Activated CD8-positive, alpha-beta T cell treated with anti-CD3 and anti-CD28 coated beads for 36 hours (primary cell): ENCODE measurements around the gene CCDC91. TPM values are rescaled to one million over a fixed set of nuclear protein-coding genes. Genes with fewer than 3 reads are reported as not detected.

Experiments
- ATAC-seq: fragments of 200-7000 bp; cut with Tn5 transposase; one replicate; pipeline ENCODE4 v1.10.0; 2021; ENCODE audit warnings: mild to moderate bottlenecking, moderate library complexity
- CTCF ChIA-PET: fragments of 350-600 bp; sonication (Branson Sonifier 250); formaldehyde crosslinking; loops from one replicate; lab custom pipeline; 2021; ENCODE audit warnings: antibody characterized with exemption; lab: Charles Lee
- POLR2A ChIA-PET: fragments of 350-600 bp; sonication (Branson Sonifier 250); formaldehyde crosslinking; loops from one replicate; lab custom pipeline; 2021; ENCODE audit warnings: antibody characterized with exemption; lab: Charles Lee
- DNase-seq: peaks from one replicate; pipeline ENCODE4 v3.0.0-alpha.2; 2020
- H3K27ac Mint-ChIP-seq: one replicate; pipeline ENCODE4 v1.8.0; 2021; ENCODE audit warnings: mild to moderate bottlenecking, mixed read lengths
- H3K27me3 Mint-ChIP-seq: one replicate; pipeline ENCODE4 v1.8.0; 2021; ENCODE audit warnings: mixed read lengths
- H3K36me3 Mint-ChIP-seq: one replicate; pipeline ENCODE4 v1.8.0; 2021; ENCODE audit warnings: low read depth, mixed read lengths
- H3K4me1 Mint-ChIP-seq: one replicate; pipeline ENCODE4 v1.8.0; 2021; ENCODE audit warnings: low read depth, mixed read lengths
- H3K4me3 Mint-ChIP-seq: one replicate; pipeline ENCODE4 v1.8.0; 2021; ENCODE audit warnings: mild to moderate bottlenecking, moderate library complexity, mixed read lengths
- H3K9me3 Mint-ChIP-seq: one replicate; pipeline ENCODE4 v1.8.0; 2021; ENCODE audit warnings: mixed read lengths
- intact Hi-C: fragments of 100-400 bp; cut with micrococcal nuclease; formaldehyde crosslinking; loops from one replicate; pipeline ENCODE4 v1.10.0; 2022
- total RNA-seq, 2 experiments: library from RNA; stranded (reverse); gene quantifications; one replicate each; pipeline ENCODE4 v1.2.3, GENCODE V29; 2021
- TF ChIP-seq, protein P1 (sequence below): fragments of 200-600 bp; IDR thresholded peaks from one replicate; pipeline ENCODE4 v1.8.0; 2022; ENCODE audit warnings: antibody characterized with exemption, mild to moderate bottlenecking

The CCDC91 gene
- total RNA-seq, 2 experiments from 2014 or later = 14.7 to 14.8 TPM

DNA sequence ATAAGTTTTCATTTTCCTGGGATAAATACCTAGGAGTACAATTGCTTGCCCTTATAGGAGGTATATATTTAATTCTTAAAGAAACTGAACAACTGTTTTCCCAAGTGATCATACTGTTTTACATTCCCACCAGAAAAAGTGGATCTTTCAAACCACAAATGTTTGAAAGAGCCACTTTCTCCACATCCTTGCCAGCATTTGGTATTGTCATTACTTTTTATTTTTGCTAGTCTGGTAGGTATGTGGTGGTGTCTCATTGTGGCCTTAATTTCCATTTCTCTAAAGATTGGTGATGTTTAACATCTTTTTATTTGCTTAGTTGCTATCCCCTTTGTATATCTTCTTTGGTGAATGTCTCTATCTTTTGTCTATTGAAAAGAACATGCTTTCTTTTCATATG is 50.6 kb downstream of the CCDC91 start:
- TF ChIP-seq, protein P1, sequence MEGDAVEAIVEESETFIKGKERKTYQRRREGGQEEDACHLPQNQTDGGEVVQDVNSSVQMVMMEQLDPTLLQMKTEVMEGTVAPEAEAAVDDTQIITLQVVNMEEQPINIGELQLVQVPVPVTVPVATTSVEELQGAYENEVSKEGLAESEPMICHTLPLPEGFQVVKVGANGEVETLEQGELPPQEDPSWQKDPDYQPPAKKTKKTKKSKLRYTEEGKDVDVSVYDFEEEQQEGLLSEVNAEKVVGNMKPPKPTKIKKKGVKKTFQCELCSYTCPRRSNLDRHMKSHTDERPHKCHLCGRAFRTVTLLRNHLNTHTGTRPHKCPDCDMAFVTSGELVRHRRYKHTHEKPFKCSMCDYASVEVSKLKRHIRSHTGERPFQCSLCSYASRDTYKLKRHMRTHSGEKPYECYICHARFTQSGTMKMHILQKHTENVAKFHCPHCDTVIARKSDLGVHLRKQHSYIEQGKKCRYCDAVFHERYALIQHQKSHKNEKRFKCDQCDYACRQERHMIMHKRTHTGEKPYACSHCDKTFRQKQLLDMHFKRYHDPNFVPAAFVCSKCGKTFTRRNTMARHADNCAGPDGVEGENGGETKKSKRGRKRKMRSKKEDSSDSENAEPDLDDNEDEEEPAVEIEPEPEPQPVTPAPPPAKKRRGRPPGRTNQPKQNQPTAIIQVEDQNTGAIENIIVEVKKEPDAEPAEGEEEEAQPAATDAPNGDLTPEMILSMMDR = no peak
- H3K36me3 Mint-ChIP-seq = peaks cover 7% of the 10 kb centered on the region
- DNase-seq (no peak), ATAC-seq (no peak)
- ChIA-PET CTCF (interaction anchor here (2.6 kb wide), 1 partner anchor 8 kb away, joined by 7 read pairs; no protein-coding TSS in a partner anchor), POLR2A (interaction anchor here (0.7 kb wide), 1 partner anchor 50 kb away, joined by 3 read pairs; no protein-coding TSS in a partner anchor)
- H3K4me3 Mint-ChIP-seq = no peak overlapping the region
- intact Hi-C loops = no loop called here
- H3K9me3 Mint-ChIP-seq = peaks cover 2% of the 10 kb centered on the region
- no peak overlapping the region for H3K27ac Mint-ChIP-seq
- H3K4me1 Mint-ChIP-seq = peaks cover 19% of the 10 kb centered on the region
- H3K27me3 Mint-ChIP-seq = no peaks in the 10 kb centered on the region

DNA sequence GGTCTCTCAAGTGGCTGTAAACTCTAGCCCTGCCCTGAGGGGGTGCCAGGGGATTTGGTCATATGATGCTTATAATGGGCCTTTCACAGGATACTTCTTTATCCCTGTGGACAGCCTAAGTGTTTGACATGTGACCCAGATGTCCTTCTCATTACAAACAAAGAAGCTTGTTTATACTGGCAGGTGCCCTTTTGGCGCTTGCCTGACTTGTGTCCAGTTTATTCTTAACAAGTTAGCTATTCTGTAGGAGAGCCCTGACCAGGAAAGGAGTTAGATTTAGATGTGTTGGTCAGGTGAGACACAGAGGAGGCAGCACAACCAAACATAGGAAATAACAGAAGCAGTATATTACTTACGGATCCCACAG is 51.9 kb downstream of the CCDC91 start:
- no peak for ATAC-seq

DNA sequence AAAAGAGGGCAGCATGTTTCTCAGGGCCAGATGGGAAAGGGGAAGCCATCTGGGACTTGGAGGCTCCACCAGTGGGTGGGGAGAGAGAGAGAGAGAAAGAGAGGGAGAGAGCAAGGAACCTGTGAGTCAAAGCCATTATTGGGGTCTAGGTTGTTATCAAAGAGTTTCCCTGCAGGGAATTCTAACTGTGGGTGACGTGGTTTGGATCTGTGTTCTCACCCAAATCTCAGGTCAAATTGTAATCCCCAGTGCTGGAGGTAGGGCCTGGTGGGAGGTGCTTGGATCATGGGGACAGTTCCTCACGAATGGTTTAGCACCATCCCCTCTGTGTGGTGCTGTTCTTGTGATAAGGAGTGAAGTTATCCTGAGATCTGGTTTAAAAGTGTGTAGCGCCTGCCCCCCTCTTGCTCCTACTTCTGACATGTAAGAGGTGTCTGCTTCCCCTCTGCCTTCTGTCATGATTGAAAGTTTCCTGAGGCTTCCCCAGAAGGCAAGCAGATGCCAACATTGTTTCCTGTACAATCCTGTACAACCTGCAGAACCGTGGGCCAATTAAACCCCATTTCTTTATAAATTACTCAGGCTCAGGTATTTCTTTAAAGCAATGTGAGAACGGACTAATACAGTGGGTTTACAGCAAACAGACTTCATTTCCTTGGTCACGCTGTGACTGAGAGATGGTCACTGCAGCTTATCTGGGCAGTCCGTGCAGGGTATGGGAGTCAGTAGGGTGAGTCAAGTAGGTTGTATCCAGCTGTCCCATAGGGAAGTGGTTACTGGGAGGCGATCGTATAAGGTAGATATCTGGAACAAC is 52.4 kb downstream of the CCDC91 start:
- no peak overlapping the region for H3K4me3 Mint-ChIP-seq
- POLR2A ChIA-PET = no interaction called here
- DNase-seq (no peak), ATAC-seq (no peak)
- CTCF ChIA-PET = no interaction called here
- intact Hi-C loops = no loop called here
- TF ChIP-seq, protein P1 = no peak
- H3K27ac Mint-ChIP-seq = no peak overlapping the region
- no peaks in the 10 kb centered on the region for H3K27me3 Mint-ChIP-seq
- peaks cover 25% of the 10 kb centered on the region for H3K4me1 Mint-ChIP-seq
- H3K9me3 Mint-ChIP-seq = peaks cover 2% of the 10 kb centered on the region
- peaks cover 4% of the 10 kb centered on the region for H3K36me3 Mint-ChIP-seq

More for the DNA sequence above, 51.9 kb downstream of the CCDC91 start:
- TF ChIP-seq, protein P1 = no peak
- intact Hi-C loops = no loop called here
- Mint-ChIP-seq H3K27me3 (no peaks in the 10 kb centered on the region), H3K4me1 (peaks cover 25% of the 10 kb centered on the region), H3K27ac (no peak overlapping the region), H3K4me3 (no peak overlapping the region), H3K9me3 (peaks cover 2% of the 10 kb centered on the region), H3K36me3 (peaks cover 7% of the 10 kb centered on the region)
- no peak for DNase-seq
- ChIA-PET POLR2A (no interaction called here), CTCF (no interaction called here)

GRCh38 chr12:28243310-28243633 is 53.0 kb downstream of the CCDC91 start:
- no peak for ATAC-seq
- Mint-ChIP-seq H3K36me3 (peaks cover 4% of the 10 kb centered on the region), H3K4me3 (no peak overlapping the region), H3K9me3 (peaks cover 2% of the 10 kb centered on the region), H3K4me1 (peaks cover 29% of the 10 kb centered on the region), H3K27me3 (no peaks in the 10 kb centered on the region), H3K27ac (no peak overlapping the region)
- ChIA-PET CTCF (no interaction called here), POLR2A (no interaction called here)
- DNase-seq = no peak
- intact Hi-C loops = no loop called here
- TF ChIP-seq, protein P1 = no peak

- ChIA-PET POLR2A (interaction anchor here (1.3 kb wide), 1 partner anchor 57 kb away, joined by 3 read pairs; no protein-coding TSS in a partner anchor), CTCF (interaction anchor here (1.8 to 2.8 kb wide), 2 partner anchors 8 to 13 kb away, joined by 7 read pairs; no protein-coding TSS in a partner anchor)
- DNase-seq (no peak), ATAC-seq (no peak)
- Mint-ChIP-seq H3K4me3 (no peak overlapping the region), H3K4me1 (peaks cover 62% of the 10 kb centered on the region), H3K9me3 (peaks cover 2% of the 10 kb centered on the region), H3K36me3 (no peaks in the 10 kb centered on the region), H3K27me3 (no peaks in the 10 kb centered on the region), H3K27ac (no peak overlapping the region)
- TF ChIP-seq, protein P1 = no peak
- intact Hi-C loops = no loop called here
These were observed 57.5 kb downstream of the CCDC91 start for GRCh38 chr12:28247806-28248205.
